ENCODE results near the gene STX8.

Gene STX8

GRCh38 chr17:9230346-9230745 is 345.3 kb downstream of the STX8 start:
- DNase-seq (ENCODE audit: low read depth in 2 of 3, low spot score in 2 of 3), result no peak

- DNase-seq (ENCODE audit: low read depth in 2 of 3, low spot score in 2 of 3), result no peak
Measured at GRCh38 chr17:9229826-9230201, 345.8 kb downstream of the STX8 start.

- DNase-seq (ENCODE audit: low read depth in 2 of 3, low spot score in 2 of 3), result no peak
Measured at GRCh38 chr17:9229160-9229825, 346.3 kb downstream of the STX8 start.

- no peak for DNase-seq (ENCODE audit: low read depth in 2 of 3, low spot score in 2 of 3)
Measured at GRCh38 chr17:9228408-9229159, 347.0 kb downstream of the STX8 start.

GRCh38 chr17:9227819-9228407 is 347.7 kb downstream of the STX8 start:
- DNase-seq (ENCODE audit: low read depth in 2 of 3, low spot score in 2 of 3), result no peak

GRCh38 chr17:9226794-9227135 is 348.9 kb downstream of the STX8 start:
- DNase-seq (ENCODE audit: low read depth in 2 of 3, low spot score in 2 of 3), result no peak

- DNase-seq (ENCODE audit: low read depth in 2 of 3, low spot score in 2 of 3), result no peak
Measured at GRCh38 chr17:9226130-9226793, 349.4 kb downstream of the STX8 start.

GRCh38 chr17:9225305-9226101 is 350.1 kb downstream of the STX8 start:
- DNase-seq (ENCODE audit: low read depth in 2 of 3, low spot score in 2 of 3), result no peak

GRCh38 chr17:9224485-9224884 is 351.1 kb downstream of the STX8 start:
- DNase-seq (ENCODE audit: low read depth in 2 of 3, low spot score in 2 of 3), result no peak

- no peak for DNase-seq (ENCODE audit: low read depth in 2 of 3, low spot score in 2 of 3)
Measured at GRCh38 chr17:9223531-9223930, 352.1 kb downstream of the STX8 start.

GRCh38 chr17:9221922-9222180 is 353.8 kb downstream of the STX8 start:
- no peak for DNase-seq (ENCODE audit: low read depth in 2 of 3, low spot score in 2 of 3)

GRCh38 chr17:9221147-9221921 is 354.3 kb downstream of the STX8 start:
- DNase-seq (ENCODE audit: low read depth in 2 of 3, low spot score in 2 of 3), result no peak

- DNase-seq (ENCODE audit: low read depth in 2 of 3, low spot score in 2 of 3), result no peak
Measured at GRCh38 chr17:9220398-9221146, 355.0 kb downstream of the STX8 start.

- DNase-seq (ENCODE audit: low read depth in 2 of 3, low spot score in 2 of 3), result no peak
Measured at GRCh38 chr17:9219631-9220397, 355.8 kb downstream of the STX8 start.

- DNase-seq (ENCODE audit: low read depth in 2 of 3, low spot score in 2 of 3), result no peak
Measured at GRCh38 chr17:9218911-9219310, 356.7 kb downstream of the STX8 start.

- DNase-seq (ENCODE audit: low read depth in 2 of 3, low spot score in 2 of 3), result no peak
Measured at GRCh38 chr17:9218064-9218635, 357.5 kb downstream of the STX8 start.

GRCh38 chr17:9217151-9218056 is 358.2 kb downstream of the STX8 start:
- DNase-seq (ENCODE audit: low read depth in 2 of 3, low spot score in 2 of 3), result no peak

- no peak for DNase-seq (ENCODE audit: low read depth in 2 of 3, low spot score in 2 of 3)
Measured at GRCh38 chr17:9215465-9215864, 360.2 kb downstream of the STX8 start.

All from activated CD8-positive, alpha-beta memory T cell treated with anti-CD3 and anti-CD28 coated beads for 48 hours (primary cell).